Measurements from ENCODE around the gene CAPN5.

Gene CAPN5

DNA sequence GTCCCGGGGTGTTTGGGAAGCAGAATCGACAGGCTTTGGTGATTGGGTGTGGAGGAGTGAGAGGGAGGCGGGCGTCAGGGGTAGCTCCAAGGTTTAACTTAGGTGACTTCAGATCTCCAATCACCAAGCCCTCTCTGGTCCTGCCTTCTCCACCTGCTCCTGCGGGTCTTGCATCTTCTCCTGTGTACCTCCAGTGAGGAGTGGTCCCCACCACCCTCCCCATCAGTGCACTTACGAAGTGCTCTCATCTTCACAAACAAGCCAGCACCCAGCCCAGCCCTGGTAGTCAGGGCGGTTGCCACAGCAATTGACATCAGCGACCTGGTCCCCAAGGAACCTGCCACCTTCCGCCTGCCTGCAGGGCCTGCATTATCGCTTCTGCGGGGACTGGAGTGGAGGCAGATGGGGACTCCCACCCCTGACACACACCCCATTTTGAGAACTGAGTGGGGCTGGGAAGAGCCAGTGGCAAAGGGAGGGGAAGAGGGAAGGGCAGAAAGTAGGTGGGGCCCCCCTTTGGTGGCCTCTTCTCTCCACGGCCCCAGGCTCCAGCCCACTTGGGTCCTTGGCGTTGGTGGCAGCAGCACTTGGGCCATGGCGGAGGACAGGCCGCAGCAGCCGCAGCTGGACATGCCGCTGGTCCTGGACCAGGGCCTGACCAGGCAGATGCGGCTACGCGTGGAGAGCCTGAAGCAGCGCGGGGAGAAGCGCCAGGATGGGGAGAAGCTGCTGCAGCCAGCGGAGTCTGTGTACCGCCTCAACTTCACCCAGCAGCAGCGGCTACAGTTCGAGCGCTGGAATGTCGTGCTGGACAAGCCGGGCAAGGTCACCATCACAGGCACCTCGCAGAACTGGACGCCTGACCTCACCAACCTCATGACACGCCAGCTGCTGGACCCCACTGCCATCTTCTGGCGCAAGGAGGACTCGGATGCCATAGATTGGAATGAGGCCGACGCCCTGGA is 35.8 kb downstream of the CAPN5 start, which contains the start of gene OMP:
Gene OMP (plus strand): TSS at position 595 of the 965 bp plus-strand sequence. CDS start 0 bp downstream, at position 595.
- DNase-seq, result no peak

- DNase-seq, result no peak
Measured at GRCh38 chr11:77103319-77103718, 36.5 kb downstream of the CAPN5 start.

DNA sequence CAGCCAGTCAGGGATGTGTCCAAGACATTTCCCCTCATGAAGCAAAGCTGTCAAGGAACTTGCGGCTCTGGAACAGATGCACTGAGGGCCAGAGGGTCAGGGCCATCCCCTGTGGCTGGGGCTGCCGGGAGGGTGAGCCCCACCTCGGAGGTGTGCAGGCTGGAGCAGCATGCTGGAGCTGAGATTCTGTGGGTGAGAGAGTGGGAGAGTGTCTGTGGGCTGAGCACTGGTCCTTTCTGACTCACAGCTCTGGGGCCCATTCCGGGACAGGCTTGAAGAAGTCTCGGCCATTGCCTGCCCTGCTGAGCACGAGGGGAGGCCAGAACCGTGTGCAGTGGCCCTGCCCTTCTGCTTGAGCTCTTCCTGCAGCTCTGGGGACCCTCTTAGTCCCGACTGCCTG is 38.0 kb downstream of the CAPN5 start:
- DNase-seq, result no peak

GRCh38 chr11:77106321-77106720 is 39.5 kb downstream of the CAPN5 start:
- no peak for DNase-seq

- DNase-seq, result no peak
Measured at GRCh38 chr11:77106759-77107158, 40.0 kb downstream of the CAPN5 start.

GRCh38 chr11:77107950-77108349 is 41.2 kb downstream of the CAPN5 start:
- DNase-seq, result no peak

DNA sequence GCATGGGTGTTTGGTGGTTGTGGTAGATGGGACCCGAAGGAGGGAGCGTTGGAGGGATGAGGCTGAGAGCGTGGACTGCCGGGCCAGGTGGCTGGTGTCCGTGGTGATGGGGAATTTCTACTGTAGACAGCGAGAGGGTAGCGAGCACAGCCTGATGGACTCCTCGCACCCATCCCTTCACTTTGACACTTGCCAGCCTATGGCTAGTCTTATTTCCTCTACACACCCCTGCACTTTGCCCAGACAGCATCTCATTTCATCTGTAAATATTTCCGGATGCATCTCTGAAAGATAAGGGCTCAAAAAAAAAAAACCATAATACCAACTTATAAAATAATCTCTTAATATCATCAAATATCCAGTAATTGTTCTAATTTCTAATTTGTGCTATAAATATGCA is 41.7 kb downstream of the CAPN5 start:
- DNase-seq, result no peak

- no peak for DNase-seq
Measured at GRCh38 chr11:77109236-77110019, 42.7 kb downstream of the CAPN5 start.

DNA sequence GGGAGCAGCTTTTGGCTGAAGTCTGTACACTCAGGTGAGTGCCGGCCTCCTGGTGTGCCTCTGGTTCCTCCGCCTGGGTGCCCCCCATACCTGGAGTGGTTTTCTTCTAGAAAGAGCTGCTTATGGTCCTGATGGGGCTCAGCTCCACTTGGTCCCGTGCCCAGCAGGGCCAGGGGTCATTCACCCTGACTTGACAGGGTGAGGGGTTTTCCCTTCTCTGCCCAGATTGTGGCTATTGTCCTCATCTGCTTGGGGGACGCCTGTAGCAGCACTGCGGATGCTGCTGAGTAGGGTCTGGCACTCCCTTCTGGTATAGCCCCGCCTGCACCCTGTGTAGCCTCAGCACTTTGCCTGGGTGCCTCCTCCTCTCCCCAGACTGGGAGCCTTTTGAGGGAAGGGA is 44.1 kb downstream of the CAPN5 start:
- DNase-seq, result no peak

DNA sequence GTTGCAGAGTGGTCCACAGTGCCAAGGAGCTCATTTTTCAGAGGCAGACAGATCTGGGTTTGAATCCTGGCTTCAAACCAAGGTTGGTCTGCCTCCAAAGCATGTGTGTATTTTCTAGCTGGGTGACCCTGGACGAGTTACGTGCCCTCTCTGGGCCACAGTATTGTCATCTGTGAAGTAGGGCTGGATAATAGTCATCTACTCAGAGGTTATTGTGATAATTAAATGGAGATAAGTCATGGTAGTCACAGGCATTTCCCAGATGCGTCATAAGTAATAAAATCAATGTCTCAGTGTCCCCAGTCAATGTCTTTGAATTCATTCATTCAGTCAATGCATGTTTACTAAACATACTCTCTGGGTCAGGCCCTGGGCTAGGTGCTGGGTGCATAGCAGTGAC is 44.5 kb downstream of the CAPN5 start:
- DNase-seq, result no peak

DNA sequence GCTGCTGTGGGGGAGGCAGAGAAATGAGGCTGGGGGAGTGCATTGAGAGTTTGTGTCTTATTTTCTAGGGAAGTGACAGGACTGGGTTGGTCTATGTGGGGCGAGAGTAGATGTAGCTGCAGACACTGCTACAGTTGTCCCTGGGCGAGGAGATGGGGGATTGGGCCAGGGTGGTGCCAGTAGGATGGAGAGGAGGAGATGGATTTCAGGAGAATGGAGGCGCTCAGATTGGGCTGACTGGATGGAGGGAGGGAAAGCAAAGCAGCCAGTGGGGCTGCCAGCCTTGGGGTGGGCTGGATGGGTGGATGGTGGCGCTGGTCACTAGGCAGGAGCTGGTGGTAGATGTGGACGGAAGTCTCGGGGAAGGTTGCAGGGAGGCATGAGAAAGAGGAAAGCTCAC is 45.2 kb downstream of the CAPN5 start:
- no peak for DNase-seq

GRCh38 chr11:77112641-77113381 is 46.0 kb downstream of the CAPN5 start:
- DNase-seq, result no peak

GRCh38 chr11:77113382-77114088 is 46.8 kb downstream of the CAPN5 start:
- no peak for DNase-seq

GRCh38 chr11:77114089-77114463 is 47.3 kb downstream of the CAPN5 start:
- no peak for DNase-seq

DNA sequence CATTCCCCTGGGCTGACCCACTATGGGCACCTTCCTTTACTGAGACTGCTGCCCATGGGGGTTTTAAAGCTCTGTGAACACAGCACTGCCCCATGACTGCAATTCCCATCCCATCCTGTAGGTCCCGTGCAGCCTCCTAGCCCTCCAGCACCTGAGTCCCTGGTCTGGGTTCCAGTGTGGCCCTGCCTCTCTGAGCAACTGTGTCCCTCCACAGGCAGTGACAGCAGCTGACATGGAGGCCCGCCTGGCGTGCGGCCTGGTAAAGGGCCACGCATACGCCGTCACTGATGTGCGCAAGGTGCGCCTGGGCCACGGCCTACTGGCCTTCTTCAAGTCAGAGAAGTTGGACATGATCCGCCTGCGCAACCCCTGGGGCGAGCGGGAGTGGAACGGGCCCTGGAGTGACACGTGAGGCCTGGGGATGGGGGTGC is 48.4 kb downstream of the CAPN5 start:
- no peak for DNase-seq

DNA sequence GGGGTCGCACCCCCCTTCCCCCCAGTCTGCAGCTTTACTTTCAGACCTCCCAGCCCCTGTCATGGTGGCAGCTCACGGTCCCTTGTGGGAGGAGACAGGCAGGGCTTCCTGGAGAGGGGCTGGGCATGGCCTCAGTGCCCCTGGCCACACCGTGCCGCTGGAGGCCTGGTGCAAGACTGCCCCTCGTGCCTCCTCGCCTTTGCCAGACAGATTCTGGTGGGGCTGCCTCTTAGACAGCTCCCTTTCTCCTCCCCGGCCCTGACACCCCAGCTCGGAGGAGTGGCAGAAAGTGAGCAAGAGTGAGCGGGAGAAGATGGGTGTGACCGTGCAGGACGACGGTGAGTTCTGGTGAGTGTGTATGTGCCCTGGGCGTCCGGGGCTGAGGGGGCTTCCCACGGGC is 49.2 kb downstream of the CAPN5 start:
- no peak for DNase-seq

GRCh38 chr11:77117492-77117891 is 50.7 kb downstream of the CAPN5 start:
- no peak for DNase-seq

- no peak for DNase-seq
Measured at GRCh38 chr11:77118086-77118485, 51.3 kb downstream of the CAPN5 start.

GRCh38 chr11:77118971-77119370 is 52.2 kb downstream of the CAPN5 start:
- DNase-seq, result no peak

GRCh38 chr11:77119531-77119936 is 52.8 kb downstream of the CAPN5 start:
- DNase-seq, result no peak

DNA sequence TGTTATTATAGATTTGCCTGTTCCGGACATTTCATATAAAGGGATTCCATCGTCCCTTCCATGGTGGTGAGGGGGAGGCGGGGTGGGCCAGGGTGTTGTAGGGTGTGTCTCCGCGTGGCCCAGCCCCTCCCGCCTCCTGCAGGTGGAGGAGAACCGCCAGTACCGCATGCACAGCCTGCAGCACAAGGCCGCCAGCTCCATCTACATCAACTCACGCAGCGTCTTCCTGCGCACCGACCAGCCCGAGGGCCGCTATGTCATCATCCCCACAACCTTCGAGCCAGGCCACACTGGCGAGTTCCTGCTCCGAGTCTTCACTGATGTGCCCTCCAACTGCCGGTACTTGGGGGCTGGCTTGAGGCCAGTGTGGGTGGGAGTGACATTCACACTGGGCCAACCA is 53.8 kb downstream of the CAPN5 start:
- no peak for DNase-seq

DNA sequence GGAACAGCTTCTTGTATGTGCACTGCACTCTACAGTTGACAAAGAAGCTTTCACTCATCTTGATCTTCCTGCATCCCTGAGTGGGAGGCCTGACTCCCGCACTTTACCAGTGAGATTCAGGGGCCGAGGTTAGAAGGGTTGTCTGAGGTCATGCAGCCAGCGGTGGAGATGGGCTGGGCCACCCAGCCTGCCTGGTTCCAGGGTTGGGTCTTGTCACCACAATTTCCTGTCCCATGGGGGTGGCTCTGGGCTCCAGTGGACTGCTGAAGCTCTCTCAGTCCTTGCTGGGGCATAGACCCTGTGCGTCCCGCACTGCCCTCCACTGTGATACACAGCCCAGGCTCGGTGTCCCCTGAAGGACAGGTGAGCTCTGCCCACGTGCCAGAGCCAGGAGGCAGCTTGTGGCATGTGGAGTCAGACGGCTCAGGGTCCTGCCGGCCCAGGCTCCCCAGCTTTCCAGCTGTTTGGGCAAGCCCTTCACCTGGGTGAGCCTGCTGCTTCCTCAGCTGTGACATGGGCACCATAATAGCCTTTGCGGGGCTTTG is 54.4 kb downstream of the CAPN5 start:
- no peak for DNase-seq
